ENCODE data around the gene DSC2. TPM values are rescaled to one million over a fixed set of nuclear protein-coding genes. Genes with fewer than 3 reads are reported as not detected.
"Not testable (repeated sequence)": the region's sequence is repeated elsewhere in the genome, so short reads cannot be mapped to it uniquely, and the experiment has no call there.

The DSC2 gene
- total RNA-seq, 1 donor from 2014 or later = not detected

GRCh38 chr18:31043709-31044108 lies 58.5 kb downstream of the DSC2 start:
- intact Hi-C loops (cut with micrococcal nuclease) = no loop called here

- intact Hi-C loops (cut with micrococcal nuclease) = no loop called here
These were observed 59.6 kb downstream of the DSC2 start, which contains the start of gene DSC3 for GRCh38 chr18:31042406-31043181. TSS of gene DSC3 (minus strand) at chr18:31042742. CDS start at chr18:31042660, 82 bp downstream.

- intact Hi-C loops (cut with micrococcal nuclease) = no loop called here
These were observed 60.2 kb downstream of the DSC2 start for GRCh38 chr18:31042084-31042405.

- intact Hi-C loops (cut with micrococcal nuclease) = no loop called here
These were observed 60.7 kb downstream of the DSC2 start for GRCh38 chr18:31041271-31042083.

DNA sequence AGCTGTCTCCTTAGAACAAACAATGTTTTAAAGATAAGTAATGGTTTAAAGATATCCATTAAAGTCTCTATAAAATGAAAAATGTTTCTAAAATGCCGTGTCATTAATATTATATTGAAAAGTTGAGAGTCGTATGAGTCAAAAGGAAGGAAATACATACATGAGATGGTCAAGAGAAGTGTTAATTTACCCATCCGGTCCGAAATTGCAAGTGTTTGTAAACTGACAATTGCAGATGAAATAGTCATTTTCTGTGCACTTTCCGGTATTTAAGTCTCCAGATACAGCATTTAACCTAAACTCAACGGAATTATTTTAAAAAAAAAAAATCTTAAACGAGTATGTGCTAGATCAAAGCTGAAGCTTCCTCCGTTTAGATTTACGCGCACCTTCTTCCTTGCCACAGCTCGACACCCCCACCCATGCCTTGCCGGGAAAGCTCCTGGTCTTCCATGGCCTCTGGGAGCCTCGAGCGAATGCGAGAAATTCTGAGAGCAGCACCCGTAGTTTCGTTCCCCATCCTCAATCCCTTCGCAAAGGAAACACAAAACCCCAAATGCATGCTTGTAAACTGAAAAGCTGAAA lies 61.4 kb downstream of the DSC2 start:
- intact Hi-C loops (cut with micrococcal nuclease) = no loop called here

DNA sequence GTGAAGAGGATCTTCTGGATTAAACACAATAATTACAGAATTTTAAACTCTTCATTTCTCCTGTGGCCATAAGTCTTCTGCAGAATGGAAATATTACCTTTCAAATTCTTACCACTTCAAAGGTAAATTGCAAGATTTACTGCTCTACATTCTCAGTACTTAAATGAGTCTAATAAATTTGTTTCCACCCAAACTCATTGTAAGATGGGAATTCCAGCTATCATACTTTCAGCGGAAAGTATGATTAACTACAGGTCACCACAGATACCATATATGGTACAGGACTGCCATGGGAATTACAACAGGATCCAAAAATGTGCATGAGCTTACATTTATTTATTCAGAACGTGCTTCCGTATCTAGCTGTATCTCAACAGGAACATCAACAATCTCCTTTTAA lies 62.8 kb downstream of the DSC2 start:
- intact Hi-C loops (cut with micrococcal nuclease) = no loop called here

DNA sequence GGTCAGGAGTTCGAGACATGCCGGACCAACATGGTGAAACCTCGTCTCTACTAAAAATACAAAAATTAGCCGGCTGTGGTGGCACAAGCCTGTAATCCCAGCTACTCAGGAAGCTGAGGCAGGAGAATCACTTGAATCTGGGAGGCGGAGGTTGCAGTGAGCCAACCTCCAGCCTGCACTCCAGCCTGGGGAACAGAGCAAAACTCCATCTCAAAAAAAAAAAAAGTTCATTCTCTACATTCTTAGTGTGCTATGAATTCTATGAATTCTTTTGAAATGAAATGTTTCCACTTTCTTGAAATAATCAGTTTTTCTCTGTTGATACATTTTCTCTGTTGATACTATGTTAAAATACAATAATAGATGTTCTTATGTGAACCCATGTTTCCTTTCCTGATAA lies 64.5 kb downstream of the DSC2 start:
- intact Hi-C loops (cut with micrococcal nuclease) = not testable (repeated sequence)

DNA sequence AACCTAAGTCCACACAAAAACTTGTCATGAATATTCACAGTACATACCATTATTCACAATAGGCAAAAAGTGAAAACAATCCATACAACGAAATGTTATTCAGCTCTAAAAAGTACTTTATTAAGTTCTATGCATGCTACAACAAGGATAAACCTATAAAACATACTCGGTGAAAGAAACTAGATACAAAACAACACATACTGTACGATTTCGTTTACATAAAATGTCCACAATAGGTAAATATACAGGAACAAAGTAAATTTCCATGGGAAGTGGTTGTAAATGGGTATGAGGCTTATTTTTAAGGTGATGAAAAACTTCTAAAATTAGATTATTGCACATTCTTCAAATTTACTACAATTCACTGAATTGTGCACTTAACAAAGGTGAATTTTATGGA lies 67.7 kb downstream of the DSC2 start:
- intact Hi-C loops (cut with micrococcal nuclease) = no loop called here

DNA sequence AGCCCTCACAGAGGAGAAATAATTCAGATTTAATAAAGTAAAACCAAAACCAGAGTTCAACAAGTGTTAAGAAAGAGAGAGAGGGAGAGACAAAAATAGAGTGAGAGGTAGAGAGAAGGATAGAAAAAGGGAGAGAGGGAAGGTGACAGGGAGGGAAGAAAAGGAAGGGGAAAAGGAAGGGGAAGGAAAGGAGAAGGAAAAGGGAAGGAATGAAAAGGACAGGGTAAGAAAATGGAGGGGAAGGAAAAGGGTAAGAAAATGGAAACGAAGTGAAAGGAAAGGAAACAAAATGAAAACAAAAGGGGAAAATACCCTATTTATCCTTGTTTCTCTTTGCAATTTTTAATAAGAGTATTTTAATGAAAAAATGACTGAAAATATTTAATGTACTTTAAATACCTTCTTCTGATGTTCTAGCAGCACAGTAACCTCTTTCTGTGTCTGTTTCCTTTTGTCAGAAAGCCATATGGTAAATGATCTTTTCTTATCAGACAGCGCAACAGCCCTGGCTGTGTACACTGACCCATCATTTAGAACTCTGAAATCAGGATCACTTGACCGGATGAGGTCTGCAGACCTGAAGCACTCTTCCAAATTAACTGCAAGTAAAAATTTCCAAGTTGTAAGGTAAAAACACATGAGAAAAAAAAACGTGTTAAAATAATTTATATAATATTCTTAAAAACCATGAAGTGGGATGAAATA lies 71.5 kb downstream of the DSC2 start:
- intact Hi-C loops (cut with micrococcal nuclease) = no loop called here

- intact Hi-C loops (cut with micrococcal nuclease) = no loop called here
These were observed 86.3 kb downstream of the DSC2 start for GRCh38 chr18:31015715-31016434.

DNA sequence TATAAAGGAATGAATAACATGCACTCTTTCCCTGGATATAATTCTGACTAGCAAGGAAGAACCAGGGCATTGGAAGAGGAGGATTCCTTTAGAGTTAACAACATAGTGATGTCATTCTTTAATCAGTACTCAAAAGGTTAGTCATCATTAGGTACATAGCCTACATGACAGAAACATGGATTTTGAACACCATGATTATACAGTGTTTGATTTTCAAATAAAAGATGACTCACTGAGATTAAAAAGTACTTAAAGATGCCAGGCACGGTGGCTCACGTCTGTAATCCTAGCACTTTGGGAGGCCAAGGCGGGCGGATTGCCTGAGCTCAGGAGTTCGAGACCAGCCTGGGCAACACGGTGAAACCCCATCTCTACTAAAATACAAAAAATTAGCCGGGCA lies 90.8 kb downstream of the DSC2 start:
- intact Hi-C loops (cut with micrococcal nuclease) = not testable (repeated sequence)

DNA sequence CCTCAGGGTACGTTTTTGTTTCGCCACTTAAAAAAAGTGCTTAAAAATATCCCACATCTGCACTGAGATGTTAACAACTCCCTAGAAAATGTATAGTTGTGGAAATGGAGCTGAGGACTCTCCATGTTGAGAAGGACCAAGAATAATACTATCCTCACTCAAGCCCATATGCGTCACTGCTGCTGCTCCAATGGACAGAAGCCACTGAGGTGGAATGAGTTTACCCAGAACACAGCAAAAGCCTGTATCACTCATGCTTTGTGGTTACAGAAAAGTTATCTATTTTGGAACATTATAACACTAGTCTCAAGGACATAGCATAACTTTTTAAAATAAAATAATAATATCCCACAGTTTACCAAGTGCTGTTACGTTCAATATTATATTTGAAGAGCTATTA lies 91.6 kb downstream of the DSC2 start:
- intact Hi-C loops (cut with micrococcal nuclease) = no loop called here

Other genes starting within 250 kb of the DSC2 start
- not detected in 2 replicates for gene DSC3, start 59.7 kb downstream of the DSC2 start, total RNA-seq
- gene DSC1, start 60.4 kb upstream of the DSC2 start, total RNA-seq = 0.05 TPM in 2 replicates
- not detected in 2 replicates for gene DSG1, start 215.7 kb upstream of the DSC2 start, total RNA-seq